Astrocyte (in vitro differentiated cells and primary cell): ENCODE measurements around the gene ELAVL2.

Experiments used
- EZH2 ChIP-seq: IDR thresholded peaks from 2 replicates; pipeline ENCODE4 v1.6.1; 2012; ENCODE audit warnings: mild to moderate bottlenecking, low read length, inconsistent platforms; ENCODE audit not compliant: insufficient read depth
- TF ChIP-seq, protein P1 (sequence below): IDR thresholded peaks from 2 replicates; pipeline ENCODE4 v1.5.1; 2011; ENCODE audit warnings: low read depth, mild to moderate bottlenecking, inconsistent platforms, low read length, moderate library complexity; ENCODE audit not compliant: insufficient read depth

- TF ChIP-seq, protein P1, sequence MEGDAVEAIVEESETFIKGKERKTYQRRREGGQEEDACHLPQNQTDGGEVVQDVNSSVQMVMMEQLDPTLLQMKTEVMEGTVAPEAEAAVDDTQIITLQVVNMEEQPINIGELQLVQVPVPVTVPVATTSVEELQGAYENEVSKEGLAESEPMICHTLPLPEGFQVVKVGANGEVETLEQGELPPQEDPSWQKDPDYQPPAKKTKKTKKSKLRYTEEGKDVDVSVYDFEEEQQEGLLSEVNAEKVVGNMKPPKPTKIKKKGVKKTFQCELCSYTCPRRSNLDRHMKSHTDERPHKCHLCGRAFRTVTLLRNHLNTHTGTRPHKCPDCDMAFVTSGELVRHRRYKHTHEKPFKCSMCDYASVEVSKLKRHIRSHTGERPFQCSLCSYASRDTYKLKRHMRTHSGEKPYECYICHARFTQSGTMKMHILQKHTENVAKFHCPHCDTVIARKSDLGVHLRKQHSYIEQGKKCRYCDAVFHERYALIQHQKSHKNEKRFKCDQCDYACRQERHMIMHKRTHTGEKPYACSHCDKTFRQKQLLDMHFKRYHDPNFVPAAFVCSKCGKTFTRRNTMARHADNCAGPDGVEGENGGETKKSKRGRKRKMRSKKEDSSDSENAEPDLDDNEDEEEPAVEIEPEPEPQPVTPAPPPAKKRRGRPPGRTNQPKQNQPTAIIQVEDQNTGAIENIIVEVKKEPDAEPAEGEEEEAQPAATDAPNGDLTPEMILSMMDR = no peak
- TF ChIP-seq EZH2 = no peak
Observed at GRCh38 chr9:23700359-23700758, 125.7 kb downstream of the ELAVL2 start.
